ENCODE results near the gene ACBD6. TPM values are rescaled to one million over a fixed set of nuclear protein-coding genes. Genes with fewer than 3 reads are reported as not detected.
A peak's percentile ranks its signal among the peaks of the same experiment; 100 is the strongest.

The ACBD6 gene
- total RNA-seq, 1 experiment from 2014 or later: 74.0 TPM

DNA sequence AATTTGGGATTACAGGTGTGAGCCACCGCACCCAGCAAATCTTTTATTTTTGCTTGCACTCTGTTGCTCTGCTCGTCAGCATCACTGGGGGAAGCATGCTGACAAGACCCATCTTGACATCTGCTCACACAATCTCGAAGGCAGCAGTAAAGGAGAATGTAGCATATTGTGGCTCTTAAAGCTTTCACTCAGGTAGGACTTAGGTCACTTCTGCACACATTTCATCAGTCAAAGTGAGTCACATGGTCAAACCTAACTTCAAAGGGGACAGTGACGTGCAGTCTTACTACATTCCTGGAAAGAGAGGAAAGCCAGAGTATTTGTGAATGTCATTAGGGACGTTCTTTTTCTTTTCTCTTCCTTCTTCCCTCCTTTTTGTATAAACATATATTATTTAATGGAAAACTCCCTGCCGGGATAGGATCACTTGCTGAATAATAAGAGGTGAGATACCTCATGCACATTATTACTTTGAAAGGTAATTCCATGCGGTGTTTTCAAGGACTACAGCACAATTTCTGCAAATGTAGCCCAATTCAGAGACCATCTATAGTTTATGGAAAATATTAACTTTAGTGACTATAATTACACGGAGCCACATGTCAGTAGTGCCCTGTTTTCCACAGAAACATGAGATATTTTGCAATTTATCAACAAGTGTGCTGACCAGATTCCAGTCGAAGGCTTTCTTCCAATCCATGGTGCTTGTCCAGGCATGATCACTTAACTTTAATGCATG lies 19.3 kb upstream of the ACBD6 start:
- peaks cover 11% of the 10 kb centered on the region for H3K4me1 ChIP-seq (ENCODE audit: low read length)
- no peak overlapping the region for H3K4me3 ChIP-seq (ENCODE audit: low read length)
- no peak overlapping the region for H3K27ac ChIP-seq (ENCODE audit: low read length)
- no peaks in the 10 kb centered on the region for H3K9me3 ChIP-seq (ENCODE audit: low read length)
- DNase-seq: no peak
- H3K79me2 ChIP-seq (ENCODE audit: low read length): no peaks in the 10 kb centered on the region
- no peak overlapping the region for H3K9ac ChIP-seq (ENCODE audit: low read length)
- no peaks in the 10 kb centered on the region for H3K36me3 ChIP-seq (ENCODE audit: insufficient read depth, low read length)
- no peaks in the 10 kb centered on the region for H4K20me1 ChIP-seq (ENCODE audit: insufficient read depth, low read depth, low read length)
- H3K27me3 ChIP-seq (ENCODE audit: low read length): no peaks in the 10 kb centered on the region
- H2AFZ ChIP-seq (ENCODE audit: low read length): no peak overlapping the region
- H3K9me2 ChIP-seq (replicated peaks; ENCODE audit: insufficient read depth, low read length): no peaks in the 10 kb centered on the region
- H3K4me2 ChIP-seq (ENCODE audit: low read depth, low read length, poor library complexity, severe bottlenecking): no peak overlapping the region

DNA sequence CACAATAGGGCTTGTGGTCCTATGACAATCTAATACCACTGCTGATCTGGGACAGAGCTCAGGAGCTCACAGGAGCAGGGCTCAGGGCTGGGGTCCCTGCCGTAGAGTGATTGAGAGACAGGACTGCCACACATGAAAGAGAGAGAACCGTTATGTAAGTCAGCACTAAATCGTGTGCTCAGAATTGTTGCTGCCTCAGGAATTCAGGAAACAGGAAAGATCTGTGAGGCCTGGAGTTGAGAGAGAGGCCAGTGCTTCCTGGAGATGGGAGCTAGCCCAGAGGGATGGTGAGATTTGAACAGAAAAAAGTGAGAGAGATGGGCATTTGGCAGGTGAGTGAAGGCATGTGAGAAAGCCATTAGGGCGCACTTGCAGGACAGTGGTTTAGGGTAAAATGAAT lies 17.5 kb upstream of the ACBD6 start:
- no peak for DNase-seq
- no peak overlapping the region for H2AFZ ChIP-seq (ENCODE audit: low read length)

DNA sequence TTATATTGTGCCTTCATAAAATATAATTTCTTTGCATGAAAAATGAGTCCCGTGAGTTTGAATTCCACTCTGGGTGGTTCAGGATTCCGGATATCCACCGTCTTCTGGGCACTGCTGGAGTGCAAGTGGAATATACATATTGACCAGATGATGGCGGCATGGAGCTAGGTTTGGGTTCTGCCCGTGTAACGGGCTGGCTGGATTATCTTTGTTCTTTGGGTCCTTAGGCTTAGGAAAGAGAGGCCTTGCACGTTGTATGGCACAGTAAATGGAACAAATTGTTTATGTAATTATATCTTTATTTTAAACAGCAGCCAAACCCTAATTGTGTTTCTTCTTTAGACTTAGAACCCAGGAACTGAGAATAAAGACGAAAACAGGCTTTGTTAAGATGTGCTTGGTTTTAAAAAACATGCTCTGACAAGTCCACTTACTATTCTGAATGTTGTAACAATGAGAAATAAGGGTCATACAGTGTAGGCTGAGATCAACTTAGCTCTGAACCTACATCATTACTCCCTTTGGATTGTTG lies 13.5 kb upstream of the ACBD6 start:
- no peaks in the 10 kb centered on the region for H3K9me2 ChIP-seq (replicated peaks; ENCODE audit: insufficient read depth, low read length)
- peak overlapping the region; percentile 43 for H2AFZ ChIP-seq (ENCODE audit: low read length)
- H3K27ac ChIP-seq (ENCODE audit: low read length): no peak overlapping the region
- H3K79me2 ChIP-seq (ENCODE audit: low read length): no peaks in the 10 kb centered on the region
- no peaks in the 10 kb centered on the region for H4K20me1 ChIP-seq (ENCODE audit: insufficient read depth, low read depth, low read length)
- H3K9me3 ChIP-seq (ENCODE audit: low read length): no peaks in the 10 kb centered on the region
- H3K4me1 ChIP-seq (ENCODE audit: low read length): no peaks in the 10 kb centered on the region
- H3K36me3 ChIP-seq (ENCODE audit: insufficient read depth, low read length): no peaks in the 10 kb centered on the region
- DNase-seq: peak; percentile 85
- no peak overlapping the region for H3K4me3 ChIP-seq (ENCODE audit: low read length)
- H3K9ac ChIP-seq (ENCODE audit: low read length): no peak overlapping the region
- H3K27me3 ChIP-seq (ENCODE audit: low read length): no peaks in the 10 kb centered on the region
- no peak overlapping the region for H3K4me2 ChIP-seq (ENCODE audit: low read depth, low read length, poor library complexity, severe bottlenecking)

More for the DNA sequence above, 17.5 kb upstream of the ACBD6 start:
- Histone ChIP-seq H3K4me2 (ENCODE audit: low read depth, low read length, poor library complexity, severe bottlenecking) (no peak overlapping the region), H3K4me1 (ENCODE audit: low read length) (peaks cover 1% of the 10 kb centered on the region), H3K9ac (ENCODE audit: low read length) (no peak overlapping the region), H3K4me3 (ENCODE audit: low read length) (no peak overlapping the region), H3K27me3 (ENCODE audit: low read length) (no peaks in the 10 kb centered on the region), H3K79me2 (ENCODE audit: low read length) (no peaks in the 10 kb centered on the region), H3K9me2 (replicated peaks; ENCODE audit: insufficient read depth, low read length) (no peaks in the 10 kb centered on the region), H4K20me1 (ENCODE audit: insufficient read depth, low read depth, low read length) (no peaks in the 10 kb centered on the region), H3K36me3 (ENCODE audit: insufficient read depth, low read length) (no peaks in the 10 kb centered on the region), H3K9me3 (ENCODE audit: low read length) (no peaks in the 10 kb centered on the region), H3K27ac (ENCODE audit: low read length) (no peak overlapping the region)

DNA sequence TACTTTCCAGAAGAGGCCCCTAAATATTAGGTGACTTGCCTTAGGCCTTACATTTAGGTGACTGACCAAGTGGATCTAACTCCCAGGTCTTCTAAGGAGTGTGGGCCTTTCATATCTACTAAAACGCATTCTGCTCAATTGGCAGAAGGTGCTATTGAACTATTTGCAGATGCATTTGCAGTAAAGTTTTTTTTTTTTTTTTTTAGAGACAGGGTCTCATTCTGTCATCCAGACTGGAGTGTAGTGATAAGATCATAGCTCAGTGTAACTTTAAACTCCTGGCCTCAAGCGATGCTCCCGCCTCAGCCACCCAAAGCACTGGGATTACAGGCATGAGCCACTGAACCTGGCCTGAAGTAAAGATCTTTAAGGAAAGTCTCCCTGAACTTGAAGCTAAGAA lies 13.0 kb upstream of the ACBD6 start:
- Histone ChIP-seq H3K27me3 (ENCODE audit: low read length) (no peaks in the 10 kb centered on the region), H3K9ac (ENCODE audit: low read length) (no peak overlapping the region), H3K4me3 (ENCODE audit: low read length) (no peak overlapping the region), H3K79me2 (ENCODE audit: low read length) (no peaks in the 10 kb centered on the region), H3K4me1 (ENCODE audit: low read length) (no peaks in the 10 kb centered on the region), H3K9me2 (replicated peaks; ENCODE audit: insufficient read depth, low read length) (no peaks in the 10 kb centered on the region), H3K27ac (ENCODE audit: low read length) (no peak overlapping the region), H2AFZ (ENCODE audit: low read length) (peak overlapping the region; percentile 43; the same call in 1 of the 2 replicates), H3K4me2 (ENCODE audit: low read depth, low read length, poor library complexity, severe bottlenecking) (no peak overlapping the region), H4K20me1 (ENCODE audit: insufficient read depth, low read depth, low read length) (no peaks in the 10 kb centered on the region), H3K36me3 (ENCODE audit: insufficient read depth, low read length) (no peaks in the 10 kb centered on the region), H3K9me3 (ENCODE audit: low read length) (no peaks in the 10 kb centered on the region)
- DNase-seq: no peak

DNA sequence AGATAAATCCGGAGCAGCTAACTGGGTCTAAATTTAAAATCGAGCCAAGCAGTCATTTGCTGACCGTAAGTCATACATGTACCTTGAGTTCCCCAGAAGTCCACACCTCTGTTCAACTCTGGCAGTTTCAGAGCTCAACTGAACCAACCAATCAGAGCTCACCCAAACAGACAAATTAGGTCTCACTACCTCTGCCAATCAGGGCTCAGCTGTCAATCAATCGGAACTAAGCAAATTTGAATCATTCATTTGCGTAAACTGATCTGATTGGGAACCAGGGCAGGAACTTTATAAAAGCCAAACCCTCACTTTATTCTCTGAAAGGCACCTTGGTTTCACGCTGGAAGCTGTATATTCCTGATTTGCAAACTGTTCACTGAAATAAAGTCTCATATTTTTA lies 11.2 kb upstream of the ACBD6 start:
- Histone ChIP-seq H3K4me1 (ENCODE audit: low read length) (no peaks in the 10 kb centered on the region), H3K4me2 (ENCODE audit: low read depth, low read length, poor library complexity, severe bottlenecking) (no peak overlapping the region), H4K20me1 (ENCODE audit: insufficient read depth, low read depth, low read length) (no peaks in the 10 kb centered on the region), H3K27ac (ENCODE audit: low read length) (no peak overlapping the region), H3K36me3 (ENCODE audit: insufficient read depth, low read length) (no peaks in the 10 kb centered on the region), H3K9me2 (replicated peaks; ENCODE audit: insufficient read depth, low read length) (no peaks in the 10 kb centered on the region), H3K79me2 (ENCODE audit: low read length) (no peaks in the 10 kb centered on the region), H3K4me3 (ENCODE audit: low read length) (no peak overlapping the region), H3K27me3 (ENCODE audit: low read length) (no peaks in the 10 kb centered on the region), H2AFZ (ENCODE audit: low read length) (no peak overlapping the region), H3K9me3 (ENCODE audit: low read length) (no peaks in the 10 kb centered on the region), H3K9ac (ENCODE audit: low read length) (no peak overlapping the region)
- DNase-seq: no peak

DNA sequence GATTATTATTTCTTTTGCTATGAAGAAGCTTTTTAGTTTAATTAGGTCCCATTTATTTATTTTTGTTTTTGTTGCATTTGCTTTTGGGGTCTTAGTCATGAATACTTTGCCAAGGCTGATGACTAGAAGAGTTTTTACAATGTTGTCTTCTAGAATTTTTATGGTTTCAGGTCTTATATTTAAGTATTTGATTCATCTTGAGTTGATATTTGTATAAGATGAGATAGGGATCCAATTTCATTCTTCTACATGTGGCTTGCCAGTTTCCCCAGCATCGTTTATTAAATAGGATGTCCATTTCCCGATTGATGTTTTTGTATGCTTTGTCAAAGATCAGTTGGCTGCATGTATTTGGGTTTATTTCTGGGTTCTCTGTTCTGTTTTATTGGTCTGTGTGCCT lies 8.5 kb upstream of the ACBD6 start:
- Histone ChIP-seq H3K79me2 (ENCODE audit: low read length) (no peaks in the 10 kb centered on the region), H3K4me3 (ENCODE audit: low read length) (no peak overlapping the region), H3K9me3 (ENCODE audit: low read length) (no peaks in the 10 kb centered on the region), H3K9me2 (replicated peaks; ENCODE audit: insufficient read depth, low read length) (no peaks in the 10 kb centered on the region), H3K9ac (ENCODE audit: low read length) (no peak overlapping the region), H3K36me3 (ENCODE audit: insufficient read depth, low read length) (no peaks in the 10 kb centered on the region), H3K4me2 (ENCODE audit: low read depth, low read length, poor library complexity, severe bottlenecking) (no peak overlapping the region), H4K20me1 (ENCODE audit: insufficient read depth, low read depth, low read length) (no peaks in the 10 kb centered on the region), H3K27me3 (ENCODE audit: low read length) (no peaks in the 10 kb centered on the region), H2AFZ (ENCODE audit: low read length) (no peak overlapping the region), H3K27ac (ENCODE audit: low read length) (no peak overlapping the region), H3K4me1 (ENCODE audit: low read length) (no peaks in the 10 kb centered on the region)
- DNase-seq: no peak

DNA sequence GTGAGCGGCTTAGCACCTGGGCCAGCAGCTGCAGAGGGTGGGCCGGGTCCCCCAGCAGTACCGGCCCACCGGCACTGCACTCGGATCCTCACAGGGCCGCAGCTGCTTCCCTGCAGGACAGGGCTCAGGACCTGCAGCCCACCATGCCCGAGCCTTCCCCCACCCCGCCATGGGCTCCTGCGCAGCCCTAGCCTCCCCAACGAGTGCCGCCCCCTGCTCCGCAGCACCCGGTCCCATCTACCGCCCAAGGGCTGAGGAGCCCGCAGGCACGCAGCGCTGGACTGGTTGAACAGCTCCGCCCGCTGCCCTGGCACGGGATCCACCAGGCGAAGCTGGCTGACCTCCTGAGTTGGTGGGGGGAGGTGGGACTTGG lies 6.3 kb upstream of the ACBD6 start:
- H3K9me2 ChIP-seq (replicated peaks; ENCODE audit: insufficient read depth, low read length): no peaks in the 10 kb centered on the region
- no peak overlapping the region for H3K4me3 ChIP-seq (ENCODE audit: low read length)
- no peaks in the 10 kb centered on the region for H3K9me3 ChIP-seq (ENCODE audit: low read length)
- no peaks in the 10 kb centered on the region for H3K27me3 ChIP-seq (ENCODE audit: low read length)
- H4K20me1 ChIP-seq (ENCODE audit: insufficient read depth, low read depth, low read length): no peaks in the 10 kb centered on the region
- H2AFZ ChIP-seq (ENCODE audit: low read length): no peak overlapping the region
- no peaks in the 10 kb centered on the region; the same call in 1 of the 2 replicates for H3K4me1 ChIP-seq (ENCODE audit: low read length)
- no peaks in the 10 kb centered on the region for H3K79me2 ChIP-seq (ENCODE audit: low read length)
- H3K27ac ChIP-seq (ENCODE audit: low read length): no peak overlapping the region
- no peak overlapping the region for H3K4me2 ChIP-seq (ENCODE audit: low read depth, low read length, poor library complexity, severe bottlenecking)
- H3K36me3 ChIP-seq (ENCODE audit: insufficient read depth, low read length): no peaks in the 10 kb centered on the region
- no peak overlapping the region for H3K9ac ChIP-seq (ENCODE audit: low read length)
- DNase-seq: no peak

DNA sequence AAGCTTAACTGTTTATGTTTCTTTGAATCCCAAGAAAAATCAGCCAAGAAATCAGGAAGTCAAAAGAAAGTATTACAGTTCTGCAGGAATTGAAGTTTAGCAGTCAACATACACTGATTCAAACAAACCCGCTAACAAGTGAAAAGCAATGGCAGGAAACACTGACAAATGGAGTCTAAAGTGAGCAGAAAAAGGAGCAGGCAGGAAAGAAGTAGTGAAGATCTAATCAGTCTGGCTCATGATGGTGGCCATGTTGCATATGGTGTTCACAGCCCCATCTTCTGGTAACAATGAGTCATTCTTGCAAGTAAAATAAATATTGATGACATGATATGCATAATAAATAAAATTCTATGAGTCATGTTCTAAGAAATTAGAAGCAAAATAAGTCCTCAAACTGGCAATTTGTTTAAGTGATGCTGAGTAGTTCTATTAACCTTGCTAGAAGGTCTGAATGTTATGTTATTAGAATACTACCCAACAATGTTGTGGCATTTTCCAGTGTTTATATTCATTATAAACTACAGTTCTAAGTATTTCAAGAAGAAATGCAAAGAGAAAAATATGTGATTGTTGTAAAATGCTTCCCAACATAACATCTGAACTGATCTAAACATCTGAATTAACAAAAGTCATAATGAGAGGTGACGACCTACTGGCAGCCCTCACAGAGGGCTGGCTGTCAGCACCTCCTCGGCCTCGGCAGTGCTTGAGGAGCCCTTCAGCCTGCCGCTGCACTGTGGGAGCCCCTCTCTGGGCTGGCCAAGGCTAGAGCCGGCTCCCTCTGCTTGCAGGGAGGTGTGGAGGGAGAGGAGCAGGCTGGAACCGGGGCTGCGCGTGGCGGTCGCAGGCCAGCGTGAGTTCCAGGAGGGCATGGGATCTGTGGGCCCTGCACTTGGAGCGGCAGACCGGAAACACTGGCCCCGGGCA lies 5.7 kb upstream of the ACBD6 start:
- H3K36me3 ChIP-seq (ENCODE audit: insufficient read depth, low read length): no peaks in the 10 kb centered on the region

More for the DNA sequence above, 5.7 kb upstream of the ACBD6 start:
- H3K79me2 ChIP-seq (ENCODE audit: low read length): no peaks in the 10 kb centered on the region
- peaks cover 6% of the 10 kb centered on the region for H3K4me1 ChIP-seq (ENCODE audit: low read length)
- H3K4me2 ChIP-seq (ENCODE audit: low read depth, low read length, poor library complexity, severe bottlenecking): no peak overlapping the region
- no peak overlapping the region for H3K27ac ChIP-seq (ENCODE audit: low read length)
- no peaks in the 10 kb centered on the region for H3K9me3 ChIP-seq (ENCODE audit: low read length)
- no peaks in the 10 kb centered on the region for H3K9me2 ChIP-seq (replicated peaks; ENCODE audit: insufficient read depth, low read length)
- H3K27me3 ChIP-seq (ENCODE audit: low read length): no peaks in the 10 kb centered on the region
- H3K4me3 ChIP-seq (ENCODE audit: low read length): no peak overlapping the region
- no peak overlapping the region for H3K9ac ChIP-seq (ENCODE audit: low read length)
- peak; percentile 53 for DNase-seq
- no peaks in the 10 kb centered on the region for H4K20me1 ChIP-seq (ENCODE audit: insufficient read depth, low read depth, low read length)
- peak overlapping the region; percentile 54; the same call in 1 of the 2 replicates for H2AFZ ChIP-seq (ENCODE audit: low read length)

All from Karpas-422 (cell line).